CD14-positive monocyte (primary cell): ENCODE measurements around the gene PCARE. TPM values are rescaled to one million over a fixed set of nuclear protein-coding genes. Genes with fewer than 3 reads are reported as not detected.

Source experiments
- DNase-seq, 3 donors: peaks; one replicate each; pipeline ENCODE4 v3.0.0-alpha.2; 2011 to 2022
- H2AFZ ChIP-seq: 2 replicates; pipeline ENCODE4 v1.6.0; 2012; ENCODE audit warnings: mild to moderate bottlenecking, low read depth, low read length, inconsistent platforms; ENCODE audit not compliant: insufficient read depth, poor library complexity, severe bottlenecking
- H3K27ac ChIP-seq, 2 donors: 1 replicate in 1 of 2; 2 replicates in 1 of 2; pipeline ENCODE4 v1.5.1; 2012 to 2013; ENCODE audit warnings: low read length in 2 of 2, control low read depth in 1 of 2, inconsistent platforms in 1 of 2, low read depth in 1 of 2, mild to moderate bottlenecking in 1 of 2
- H3K27me3 ChIP-seq, 2 donors: one replicate each; pipeline versions ENCODE4 v1.6.0 to v1.6.1; 2011 to 2013; ENCODE audit warnings: low read length in 2 of 2; ENCODE audit not compliant: control insufficient read depth in 2 of 2, insufficient read depth in 2 of 2
- H3K36me3 ChIP-seq, 2 donors: replicated peaks in 1 of 2; 1 replicate in 1 of 2; 2 replicates in 1 of 2; pipeline versions ENCODE4 v1.5.1 to v1.6.1; 2012 to 2013; ENCODE audit warnings: low read length in 2 of 2, control low read depth in 1 of 2, inconsistent platforms in 1 of 2, mild to moderate bottlenecking in 1 of 2; ENCODE audit not compliant: insufficient read depth in 2 of 2, control insufficient read depth in 1 of 2
- H3K4me1 ChIP-seq, 2 donors: 1 replicate in 1 of 2; 2 replicates in 1 of 2; pipeline versions ENCODE4 v1.5.1 to v1.6.1; 2012 to 2013; ENCODE audit warnings: low read length in 2 of 2, control low read depth in 1 of 2, inconsistent platforms in 1 of 2, mild to moderate bottlenecking in 1 of 2, moderate library complexity in 1 of 2; ENCODE audit not compliant: insufficient read depth in 2 of 2, control insufficient read depth in 1 of 2
- H3K4me2 ChIP-seq: replicated peaks from 2 replicates; pipeline ENCODE3; 2012; ENCODE audit warnings: low read length, moderate library complexity, mild to moderate bottlenecking; ENCODE audit not compliant: poor library complexity, severe bottlenecking; ENCODE audit errors: extremely low read depth
- H3K4me3 ChIP-seq, 3 experiments: fragments of 200-600 bp in 1 of 3; sonication (generic) in 1 of 3; replicated peaks in 1 of 3; 1 replicate in 2 of 3; 2 replicates in 1 of 3; pipeline ENCODE4 v1.5.1; 2011 to 2013; ENCODE audit warnings: low read length in 3 of 3, mild to moderate bottlenecking in 3 of 3, control low read depth in 2 of 3, low read depth in 2 of 3, inconsistent platforms in 1 of 3, moderate library complexity in 1 of 3
- H3K79me2 ChIP-seq: 2 replicates; pipeline ENCODE4 v1.6.0; 2012; ENCODE audit warnings: mild to moderate bottlenecking, control low read depth, inconsistent platforms, low read length, moderate library complexity; ENCODE audit not compliant: insufficient read depth
- H3K9ac ChIP-seq: 2 replicates; pipeline ENCODE4 v1.6.0; 2017; ENCODE audit warnings: low read length, mild to moderate bottlenecking; ENCODE audit not compliant: insufficient read depth, poor library complexity, severe bottlenecking
- H3K9me3 ChIP-seq, 2 donors: replicated peaks in 1 of 2; 1 replicate in 1 of 2; 2 replicates in 1 of 2; pipeline versions ENCODE4 v1.5.1 to v1.6.1; 2012 to 2013; ENCODE audit warnings: low read length in 2 of 2, control low read depth in 1 of 2; ENCODE audit not compliant: control insufficient read depth in 1 of 2, insufficient read depth in 1 of 2
- H4K20me1 ChIP-seq: 2 replicates; pipeline ENCODE4 v1.6.0; 2012; ENCODE audit warnings: mild to moderate bottlenecking, low read length, control low read depth, moderate library complexity; ENCODE audit not compliant: insufficient read depth
- H3K27ac Mint-ChIP-seq, 7 donors: one replicate each; pipeline ENCODE4 v1.8.0; 2020; ENCODE audit warnings: mild to moderate bottlenecking in 7 of 7, mixed read lengths in 7 of 7, moderate library complexity in 6 of 7, inconsistent platforms in 2 of 7
- H3K27me3 Mint-ChIP-seq, 3 donors: one replicate each; pipeline ENCODE4 v1.8.0; 2021 to 2022; ENCODE audit warnings: low read depth in 3 of 3, mild to moderate bottlenecking in 3 of 3, mixed read lengths in 3 of 3, moderate library complexity in 3 of 3, inconsistent platforms in 1 of 3
- H3K36me3 Mint-ChIP-seq, 2 donors: one replicate each; pipeline ENCODE4 v1.8.0; 2020; ENCODE audit warnings: mixed read lengths in 2 of 2, inconsistent platforms in 1 of 2, mild to moderate bottlenecking in 1 of 2
- H3K4me1 Mint-ChIP-seq: one replicate; pipeline ENCODE4 v1.8.0; 2020; ENCODE audit warnings: mild to moderate bottlenecking, mixed read lengths
- H3K4me3 Mint-ChIP-seq, 2 donors: one replicate each; pipeline ENCODE4 v1.8.0; 2020; ENCODE audit warnings: mild to moderate bottlenecking in 2 of 2, mixed read lengths in 2 of 2, moderate library complexity in 1 of 2
- H3K9me3 Mint-ChIP-seq, 7 donors: one replicate each; pipeline ENCODE4 v1.8.0; 2020 to 2022; ENCODE audit warnings: mixed read lengths in 7 of 7, mild to moderate bottlenecking in 6 of 7, moderate library complexity in 6 of 7, inconsistent platforms in 2 of 7
- CTCF ChIP-seq: fragments of 200-600 bp; IDR thresholded peaks from one replicate; pipeline ENCODE4 v1.8.0; 2022; ENCODE audit warnings: antibody characterized with exemption, mild to moderate bottlenecking
- WGBS: methylation state at CpG from one replicate; pipeline ENCODE4 v1.1.5; 2013; ENCODE audit warnings: missing lambda C conversion rate; ENCODE audit not compliant: insufficient coverage; 5-methylcytosine and 5-hydroxymethylcytosine counted together
- intact Hi-C, 2 donors: fragments of 100-400 bp; cut with micrococcal nuclease; formaldehyde crosslinking; loops; one replicate each; pipeline versions ENCODE4 v1.15.0 to v1.15.1; 2023
- polyA plus RNA-seq, 3 donors: library from polyadenylated mRNA; depleted of rRNA in 1 of 3; unstranded in 2 of 3; stranded (reverse) in 1 of 3; fragments of 300-500 nt in 2 of 3; fragments of >200 nt in 1 of 3; fragmentation: Illumina TruSeq in 2 of 3; gene quantifications; 1 replicate in 2 of 3; 2 replicates in 1 of 3; pipeline ENCODE4 v1.2.3, GENCODE V29; 2012 to 2021

Gene PCARE
- polyA plus RNA-seq, 3 donors = not detected

GRCh38 chr2:29039718-29040480 is 34.4 kb downstream of the PCARE start:
- no peak overlapping the region for H3K4me3 Mint-ChIP-seq
- H3K36me3 ChIP-seq = no peaks in the 10 kb centered on the region
- H3K27ac ChIP-seq = no peak overlapping the region
- no peaks in the 10 kb centered on the region for H3K9me3 Mint-ChIP-seq
- no peaks in the 10 kb centered on the region for H4K20me1 ChIP-seq
- no peaks in the 10 kb centered on the region for H3K36me3 Mint-ChIP-seq
- no peak overlapping the region for H3K4me3 ChIP-seq
- H3K4me1 ChIP-seq = peaks cover 0 to 4% of the 10 kb centered on the region in 2 donors
- peaks cover 0 to 7% (median 4%) of the 10 kb centered on the region in 3 donors for H3K27me3 Mint-ChIP-seq
- no peak for DNase-seq
- H3K79me2 ChIP-seq = no peaks in the 10 kb centered on the region
- H2AFZ ChIP-seq = no peak overlapping the region
- TF ChIP-seq CTCF = no peak
- no peaks in the 10 kb centered on the region for H3K9me3 ChIP-seq
- WGBS = no CpG with 5 or more reads among the region's 4 CpGs
- H3K4me2 ChIP-seq = no peak overlapping the region
- no peak overlapping the region for H3K9ac ChIP-seq
- intact Hi-C loops = loop anchor here in 1 of 2 donors (10.0 kb wide), 1 partner anchor 55 kb away; the partner anchor contains the start of gene TOGARAM2
- H3K27me3 ChIP-seq = no peaks in the 10 kb centered on the region
- H3K27ac Mint-ChIP-seq = no peak overlapping the region
- H3K4me1 Mint-ChIP-seq = peaks cover 3% of the 10 kb centered on the region

- Histone ChIP-seq H3K9ac (no peak overlapping the region), H2AFZ (no peak overlapping the region), H3K9me3 (no peaks in the 10 kb centered on the region), H3K4me3 (no peak overlapping the region), H3K4me2 (no peak overlapping the region), H3K4me1 (peaks cover 0 to 9% of the 10 kb centered on the region in 2 donors), H4K20me1 (no peaks in the 10 kb centered on the region), H3K36me3 (no peaks in the 10 kb centered on the region), H3K79me2 (no peaks in the 10 kb centered on the region), H3K27me3 (no peaks in the 10 kb centered on the region), H3K27ac (no peak overlapping the region)
- H3K27me3 Mint-ChIP-seq = peaks cover 0 to 10% (median 4%) of the 10 kb centered on the region in 3 donors
- intact Hi-C loops = loop anchor here in 1 of 2 donors (10.0 kb wide), 1 partner anchor 50 kb away; the partner anchor contains the start of gene TOGARAM2
- peaks cover 11% of the 10 kb centered on the region for H3K4me1 Mint-ChIP-seq
- no peak for DNase-seq
- TF ChIP-seq CTCF = no peak
- peaks cover 0 to 3% (median 0%) of the 10 kb centered on the region in 7 donors for H3K9me3 Mint-ChIP-seq
- no peak overlapping the region for H3K4me3 Mint-ChIP-seq
- H3K27ac Mint-ChIP-seq = no peak overlapping the region
- no peaks in the 10 kb centered on the region for H3K36me3 Mint-ChIP-seq
- WGBS = 83% methylated on average over 13 of the region's 17 CpGs
These were observed 39.1 kb downstream of the PCARE start for GRCh38 chr2:29035016-29035745.
